Superior temporal gyrus (tissue), 1 donor: ENCODE measurements around the gene USF1.
A peak's percentile ranks its signal among the peaks of the same experiment; 100 is the strongest.
"Not testable (repeated sequence)": the region's sequence is repeated elsewhere in the genome, so short reads cannot be mapped to it uniquely, and the experiment has no call there.

ENCODE experiments used
- DNase-seq: peaks from one replicate; pipeline ENCODE4 v3.0.0-alpha.2; 2016; ENCODE audit errors: extremely low spot score

Gene USF1

GRCh38 chr1:161047436-161048420 lies 2.0 kb upstream of the USF1 start:
- DNase-seq: no peak

DNA sequence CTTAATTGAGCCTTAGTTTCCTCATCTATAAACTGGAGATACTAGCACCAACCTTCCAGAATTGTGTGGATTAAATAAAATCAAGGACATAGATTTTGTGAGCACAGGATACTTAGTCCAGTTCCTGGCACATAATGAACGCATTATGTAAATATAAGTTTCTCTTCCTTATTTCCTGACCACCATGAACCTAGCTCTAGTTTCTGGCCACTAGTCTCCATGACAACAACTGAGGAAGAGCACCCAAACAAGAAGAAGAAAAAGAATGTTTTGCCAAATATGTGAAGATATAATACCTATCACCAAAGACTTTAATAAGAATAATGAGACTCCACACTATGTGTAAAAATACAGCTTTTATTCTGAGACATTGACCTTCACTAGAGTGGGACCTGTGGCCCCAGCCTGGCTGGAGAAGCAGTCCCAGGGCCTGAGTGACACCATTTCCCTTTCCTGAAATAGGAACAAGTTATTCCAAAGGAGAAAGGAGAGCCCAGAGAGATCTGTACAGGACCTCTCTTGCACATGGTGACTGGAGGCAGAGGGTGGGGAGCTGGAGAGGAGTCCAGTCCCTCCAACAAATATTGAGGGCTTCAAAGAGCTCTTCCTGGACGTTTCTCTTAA lies 940 bp upstream of the USF1 start:
- DNase-seq: no peak

- DNase-seq: peak; percentile 69
Measured at GRCh38 chr1:161044908-161045735, 655 bp downstream of the USF1 start.

- no peak for DNase-seq
Measured at GRCh38 chr1:161044535-161044907, 1.3 kb downstream of the USF1 start.

- DNase-seq: no peak
Measured at GRCh38 chr1:161039546-161039945, 6.2 kb downstream of the USF1 start.

- no peak for DNase-seq
Measured at GRCh38 chr1:161039154-161039545, 6.6 kb downstream of the USF1 start.

GRCh38 chr1:161038523-161039153 lies 7.1 kb downstream of the USF1 start, which contains the start of gene TSTD1:
Gene TSTD1 (minus strand): TSS chr1:161038964. CDS start chr1:161038889, 75 bp downstream.
- DNase-seq: no peak

GRCh38 chr1:161037661-161038522 lies 7.9 kb downstream of the USF1 start:
- no peak for DNase-seq

DNA sequence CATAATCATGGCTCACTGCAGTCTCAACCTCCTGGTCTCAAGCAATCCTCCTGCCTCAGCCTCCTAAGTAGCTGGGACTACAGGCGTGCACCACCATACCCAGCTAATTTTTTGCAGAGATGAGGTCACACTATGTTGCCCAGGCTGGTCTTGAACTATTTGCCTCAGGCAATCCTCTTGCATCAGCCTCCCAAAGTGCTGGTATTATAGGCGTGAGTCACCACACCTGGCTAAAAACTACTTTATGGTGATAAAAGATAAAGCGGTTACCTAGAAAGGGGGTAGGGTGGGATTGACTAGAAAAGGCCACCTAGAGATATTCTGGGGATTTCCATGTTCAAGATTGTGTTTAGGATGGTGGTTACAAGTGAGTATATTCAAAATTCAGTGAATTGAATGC lies 12.0 kb downstream of the USF1 start:
- DNase-seq: no peak

GRCh38 chr1:161032409-161032808 lies 13.4 kb downstream of the USF1 start:
- DNase-seq: no peak

GRCh38 chr1:161031874-161032273 lies 13.9 kb downstream of the USF1 start:
- DNase-seq: no peak

GRCh38 chr1:161029466-161029865 lies 16.3 kb downstream of the USF1 start:
- not testable (repeated sequence) for DNase-seq

GRCh38 chr1:161026954-161027353 lies 18.8 kb downstream of the USF1 start:
- DNase-seq: not testable (repeated sequence)

GRCh38 chr1:161022432-161022831 lies 23.3 kb downstream of the USF1 start:
- DNase-seq: not testable (repeated sequence)

GRCh38 chr1:161021970-161022353 lies 23.8 kb downstream of the USF1 start:
- DNase-seq: no peak

- no peak for DNase-seq
Measured at GRCh38 chr1:161021165-161021969, 24.4 kb downstream of the USF1 start.

DNA sequence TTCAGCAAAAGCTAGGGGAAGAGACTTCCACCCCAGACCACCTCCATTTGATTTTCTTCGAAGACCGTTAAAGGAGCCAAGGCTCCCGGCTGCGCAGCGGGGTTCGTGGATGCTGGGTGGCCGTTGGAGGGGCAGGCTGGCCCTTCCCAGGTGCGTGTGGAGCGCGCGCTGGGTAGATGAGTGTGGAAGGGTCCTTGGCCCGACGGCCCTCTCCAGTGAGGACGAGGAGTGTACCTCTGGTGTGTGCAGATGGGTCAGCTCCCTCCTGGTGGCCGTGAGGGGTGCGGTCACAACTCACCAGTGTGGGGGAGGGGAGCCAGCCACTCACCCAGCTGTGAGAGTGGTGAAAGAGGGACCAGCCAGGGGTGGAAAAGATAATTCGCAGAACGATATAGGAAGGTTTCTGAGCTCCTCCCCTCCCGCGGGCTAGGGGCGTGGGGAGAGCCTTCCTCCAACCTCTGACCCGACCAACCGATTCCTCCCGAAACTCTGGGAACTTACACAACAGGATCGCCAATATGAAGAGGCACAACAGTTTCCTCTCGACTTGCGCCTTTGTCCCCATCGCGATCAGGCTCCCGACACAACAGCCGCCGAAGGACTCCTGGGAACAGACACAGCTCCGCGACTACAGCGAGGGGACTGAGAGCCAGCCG lies 25.1 kb downstream of the USF1 start, which contains the start of gene F11R:
F11R (minus strand) TSS at position 644 of the 656 bp plus-strand sequence; CDS start at position 565, 79 bp downstream.
- DNase-seq: no peak

- DNase-seq: peak; percentile 29
Measured at GRCh38 chr1:161019751-161020495, 25.9 kb downstream of the USF1 start.
